NOMO-1 treated with dmso at 0.1 percent for 144 hours (cell line): ENCODE data around the gene TLL1.

ENCODE experiments used
- DNase-seq: peaks from one replicate; lab custom pipeline; 2025; ENCODE audit not compliant: unreplicated experiment; lab: John Stamatoyannopoulos, UW

Gene TLL1

DNA sequence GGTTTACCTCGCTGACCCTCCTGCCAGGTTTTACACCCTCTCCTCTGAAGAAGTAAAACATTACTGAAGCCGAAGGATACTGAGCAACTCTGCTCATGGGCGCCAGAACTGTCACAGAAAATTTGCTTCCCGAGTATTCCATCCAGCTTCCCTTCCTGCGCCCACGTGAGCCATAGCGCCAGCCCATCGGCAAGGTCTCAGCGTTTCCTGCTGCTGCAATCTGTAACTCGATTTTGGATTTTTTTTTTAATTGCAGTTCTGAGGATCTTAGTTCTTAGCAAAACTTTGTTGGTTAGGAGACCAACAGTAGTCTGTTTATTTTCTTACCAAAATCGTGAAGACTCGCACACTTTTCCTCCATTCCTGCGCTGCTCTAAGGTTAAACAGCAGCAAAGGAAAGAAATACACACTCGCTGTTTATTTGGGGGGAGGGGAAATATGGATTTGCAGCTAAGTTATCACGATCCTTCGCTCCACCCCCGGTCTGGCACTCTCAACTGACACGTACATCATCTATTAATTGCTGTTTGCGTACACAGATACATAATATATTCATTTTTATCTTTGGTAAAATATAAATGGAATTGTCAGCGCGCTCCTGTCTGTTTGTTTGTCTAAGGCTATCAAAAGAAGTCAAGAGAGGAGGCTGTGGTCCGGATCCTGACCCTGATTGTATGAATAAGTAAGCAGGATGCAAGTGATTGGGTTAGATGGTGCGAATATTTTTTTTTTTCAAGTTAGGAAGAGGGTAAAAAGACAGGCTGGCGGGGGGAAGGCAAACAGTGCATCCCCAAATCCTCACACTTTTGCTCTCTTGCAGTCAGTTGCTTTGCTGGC is at the start of gene TLL1:
Gene TLL1 (plus strand): TSS at position 777 of the 837 bp plus-strand sequence. CDS start 668 bp downstream, outside the sequence.
- DNase-seq: no peak

DNA sequence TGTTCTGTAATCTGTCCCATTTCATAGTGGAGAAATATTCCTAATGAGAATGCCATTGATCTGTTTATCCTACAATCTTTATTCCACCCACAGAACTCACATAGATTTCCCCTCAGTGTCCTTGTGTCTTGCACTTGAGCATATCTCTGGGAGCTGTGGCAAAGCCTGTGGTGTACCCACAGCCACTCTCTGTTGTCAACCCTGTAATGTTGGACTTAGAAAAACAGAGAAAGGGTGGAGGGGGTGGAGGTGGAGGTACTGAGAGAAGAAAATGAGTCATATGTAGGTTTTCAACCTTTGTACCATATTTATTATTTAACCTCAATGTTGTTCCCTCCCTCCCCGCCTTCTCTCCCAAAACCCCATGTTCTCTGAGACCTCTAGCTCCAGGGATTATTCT is 46.9 kb upstream of the TLL1 start:
- no peak for DNase-seq

DNA sequence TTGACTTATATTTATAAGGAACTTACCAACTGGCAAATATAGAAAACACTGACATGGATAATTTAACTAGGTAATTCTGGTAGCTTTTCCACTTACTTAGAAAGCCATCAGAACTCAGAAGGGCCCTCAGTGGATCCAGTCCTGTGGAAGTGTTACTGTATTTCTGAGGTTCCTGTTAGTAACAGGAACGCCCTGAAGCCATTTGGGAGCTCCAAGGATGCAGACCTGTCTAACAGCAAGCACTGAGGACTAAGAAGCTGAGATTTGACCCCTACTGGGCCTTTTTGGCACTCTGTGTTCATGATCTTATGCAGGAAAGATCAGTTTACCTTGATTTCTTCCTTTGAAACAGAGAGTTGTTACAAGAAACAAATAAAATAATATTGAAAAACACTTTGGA is 46.0 kb upstream of the TLL1 start:
- DNase-seq: no peak

DNA sequence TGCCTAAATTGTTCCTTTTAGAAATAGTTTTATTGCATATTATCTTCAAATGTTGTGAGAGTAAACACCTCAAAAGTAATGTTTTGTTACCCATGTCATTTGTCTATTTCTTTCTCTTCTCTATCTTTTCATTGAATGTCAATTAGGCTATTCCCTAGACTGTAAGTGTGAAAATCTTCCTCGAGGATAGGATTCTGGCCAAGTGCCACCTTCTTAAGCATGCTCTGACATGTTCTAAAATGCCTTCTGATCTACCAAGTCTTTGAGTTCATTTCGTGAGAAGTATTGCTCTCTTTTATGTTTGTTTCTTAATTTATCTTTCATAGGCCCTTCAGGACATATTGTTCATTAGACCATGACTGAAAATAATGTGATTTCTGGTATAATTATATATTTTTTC is 44.1 kb upstream of the TLL1 start:
- DNase-seq: no peak

DNA sequence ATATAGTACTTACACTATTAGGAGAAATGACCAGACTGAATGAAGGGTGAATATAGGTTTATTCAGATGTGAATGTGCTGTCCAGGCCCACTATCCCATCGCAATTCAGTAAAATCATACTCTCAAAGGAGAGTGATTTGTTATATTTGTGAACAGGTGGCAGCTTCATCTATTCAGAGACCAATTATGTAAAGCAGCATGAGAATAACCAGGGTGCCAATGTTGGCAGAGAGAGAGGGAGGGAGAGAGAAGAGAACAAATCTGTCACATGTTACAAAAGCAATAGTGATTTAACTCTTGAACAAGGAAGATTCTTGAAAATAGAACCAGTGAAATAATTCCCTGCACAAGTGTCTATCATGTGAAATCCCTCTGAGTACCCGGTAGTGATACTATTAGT is 38.9 kb upstream of the TLL1 start:
- no peak for DNase-seq

DNA sequence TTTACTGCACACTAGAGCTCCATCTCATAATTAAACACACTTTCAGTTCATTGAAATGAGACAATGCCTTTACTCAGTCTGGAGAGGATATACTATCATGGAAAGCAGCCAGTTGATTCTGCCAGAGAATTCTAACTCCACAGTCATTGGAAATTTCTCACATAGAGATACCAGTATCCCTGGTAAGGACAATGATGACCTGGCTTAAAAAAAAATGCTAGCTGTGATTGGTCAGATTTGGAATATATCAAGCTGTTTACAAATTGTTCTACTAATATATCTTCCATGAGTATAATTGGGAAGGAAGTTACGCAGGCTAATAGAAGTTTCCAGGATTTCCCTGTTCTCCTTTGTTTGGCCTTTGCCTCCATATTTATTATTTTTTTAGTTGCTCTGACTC is 34.5 kb upstream of the TLL1 start:
- no peak for DNase-seq

DNA sequence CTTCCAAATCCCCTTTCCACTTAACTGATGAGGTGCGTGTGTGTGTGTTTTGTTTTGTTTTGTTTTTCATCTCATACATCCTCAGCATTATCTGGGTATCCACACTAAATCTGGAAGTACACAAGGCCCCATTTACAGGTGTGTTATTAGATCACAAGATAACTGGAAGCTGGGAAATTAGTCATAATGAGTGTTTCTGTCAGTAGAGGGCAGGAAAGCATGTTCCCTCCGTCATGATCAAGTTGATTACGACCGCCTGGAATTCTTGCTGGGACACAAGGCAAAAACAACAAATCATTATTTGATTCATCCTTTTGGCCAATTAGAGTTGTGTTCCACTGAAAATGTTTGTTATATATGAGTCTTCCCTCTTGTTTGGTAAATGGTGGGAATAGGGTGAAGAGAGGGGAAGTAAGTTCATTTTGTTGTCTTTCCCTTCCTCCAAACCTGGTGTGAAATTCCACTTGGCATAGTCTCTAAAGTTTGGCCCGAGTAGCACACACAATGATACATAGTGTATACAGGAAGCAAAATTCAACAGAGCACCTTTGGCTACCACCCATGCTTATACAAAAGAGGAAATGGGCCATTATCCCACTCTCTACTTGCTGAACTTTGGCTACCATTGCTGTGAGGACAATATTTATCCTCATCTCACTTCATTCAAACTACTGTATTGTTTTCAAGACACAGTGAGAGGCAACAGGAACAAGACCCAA is 33.3 kb upstream of the TLL1 start:
- no peak for DNase-seq

DNA sequence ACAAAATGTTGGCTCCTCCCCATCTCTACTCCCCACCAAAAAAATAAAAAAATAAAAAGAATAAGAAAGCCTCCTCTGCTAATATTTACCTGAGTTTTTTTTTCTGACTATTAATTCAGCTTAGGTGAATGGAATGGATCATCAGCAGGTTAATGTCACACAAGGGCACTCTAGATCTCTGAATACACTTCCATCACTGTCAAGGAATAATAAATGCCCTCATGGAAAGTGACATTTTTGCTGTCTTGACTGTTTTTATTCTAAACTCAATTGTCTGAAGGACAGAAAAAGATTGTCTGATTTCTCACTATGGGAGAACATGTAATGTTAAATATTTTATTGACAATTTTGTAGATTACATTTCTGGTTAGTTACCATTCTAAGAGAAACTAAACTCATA is 30.4 kb upstream of the TLL1 start:
- no peak for DNase-seq

DNA sequence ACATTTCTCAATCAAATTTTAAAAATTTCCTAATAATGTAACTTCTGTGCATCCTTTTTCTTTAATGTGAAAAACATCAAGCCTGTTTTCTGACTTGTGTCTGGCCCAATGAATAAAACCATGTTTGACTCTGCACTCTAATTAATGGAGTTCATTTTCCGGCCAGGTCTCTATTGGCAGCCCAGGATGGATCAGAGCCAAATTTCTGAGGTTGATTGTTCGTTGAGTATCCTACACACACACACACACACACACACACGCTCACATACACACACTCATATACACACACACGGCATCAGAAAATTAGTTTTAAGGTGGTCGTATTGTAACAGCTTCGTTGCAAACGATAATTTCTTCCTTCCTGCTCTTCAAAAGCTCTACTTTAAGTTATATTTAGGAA is 28.9 kb upstream of the TLL1 start:
- DNase-seq: no peak

DNA sequence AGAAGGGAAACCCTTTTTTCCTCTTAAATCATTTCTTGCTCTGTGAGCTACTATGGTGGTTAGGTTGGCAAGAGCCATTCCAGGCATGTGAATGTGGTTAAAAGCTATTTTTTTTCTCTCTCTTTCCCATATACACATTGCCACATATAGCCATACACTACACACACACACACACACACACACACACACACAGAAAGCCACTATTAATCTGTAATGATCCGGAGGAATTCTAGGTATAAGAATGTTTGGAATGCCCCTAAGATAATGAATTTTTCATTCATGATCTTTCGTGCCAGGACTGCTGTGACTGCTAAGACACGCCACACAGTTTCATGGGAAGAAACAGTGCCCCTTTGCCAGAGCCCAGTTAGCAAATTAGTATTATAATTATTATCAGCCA is 21.8 kb upstream of the TLL1 start:
- DNase-seq: no peak

DNA sequence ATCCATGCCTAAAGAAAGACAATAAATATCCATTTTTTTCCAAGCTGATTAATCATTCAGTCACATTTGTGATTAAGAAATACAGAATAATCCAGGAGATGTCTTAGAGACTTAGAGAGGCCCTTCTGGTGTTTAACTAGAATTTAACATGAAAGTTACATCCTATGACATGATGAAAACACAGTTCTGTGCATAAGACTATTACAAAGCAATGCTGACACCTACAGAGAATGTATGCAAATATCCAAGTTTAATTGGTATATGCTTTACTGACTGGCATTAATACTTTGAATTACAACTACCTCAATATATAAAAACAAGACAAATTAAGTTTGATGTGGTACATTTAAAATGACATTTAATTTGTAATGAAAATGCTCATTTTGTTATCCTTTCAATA is 17.8 kb upstream of the TLL1 start:
- no peak for DNase-seq

DNA sequence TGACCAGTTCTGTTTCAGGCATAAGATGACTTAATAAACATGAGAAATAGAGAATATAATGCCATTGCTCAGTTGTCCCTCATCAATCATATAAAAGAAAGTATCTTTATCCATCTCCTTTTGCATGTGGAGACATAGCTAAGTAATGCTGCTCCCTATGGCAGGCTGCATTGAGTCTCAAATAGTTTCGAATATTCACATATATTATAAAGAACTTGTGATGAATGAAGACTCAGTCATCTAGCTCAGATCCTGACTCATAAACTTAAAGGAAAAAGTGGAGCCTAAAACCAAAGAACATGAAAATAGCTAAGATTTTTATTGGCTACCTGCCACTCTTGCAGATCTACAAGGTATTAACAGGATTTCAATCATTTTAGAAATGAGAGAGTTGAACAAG is 11.7 kb upstream of the TLL1 start:
- DNase-seq: no peak

DNA sequence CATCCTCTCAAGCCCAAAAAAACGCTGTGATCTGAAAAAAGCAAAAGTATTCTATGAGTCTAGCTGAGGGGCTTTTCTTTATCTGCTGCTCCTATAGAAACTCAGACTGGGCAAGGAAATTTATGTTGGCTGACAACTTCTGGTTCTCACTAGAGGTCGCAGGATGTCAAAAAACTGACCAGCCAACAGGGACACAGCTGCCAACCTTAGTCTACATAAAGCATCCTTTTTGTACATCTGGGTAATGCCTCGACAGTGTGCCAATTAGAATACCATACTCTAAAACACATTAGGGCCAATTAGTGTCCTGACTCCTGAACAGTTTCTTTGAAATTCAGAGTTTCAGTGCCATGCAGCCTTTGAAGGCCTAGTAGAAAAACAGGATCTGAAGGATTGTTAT is 8.8 kb upstream of the TLL1 start:
- no peak for DNase-seq

DNA sequence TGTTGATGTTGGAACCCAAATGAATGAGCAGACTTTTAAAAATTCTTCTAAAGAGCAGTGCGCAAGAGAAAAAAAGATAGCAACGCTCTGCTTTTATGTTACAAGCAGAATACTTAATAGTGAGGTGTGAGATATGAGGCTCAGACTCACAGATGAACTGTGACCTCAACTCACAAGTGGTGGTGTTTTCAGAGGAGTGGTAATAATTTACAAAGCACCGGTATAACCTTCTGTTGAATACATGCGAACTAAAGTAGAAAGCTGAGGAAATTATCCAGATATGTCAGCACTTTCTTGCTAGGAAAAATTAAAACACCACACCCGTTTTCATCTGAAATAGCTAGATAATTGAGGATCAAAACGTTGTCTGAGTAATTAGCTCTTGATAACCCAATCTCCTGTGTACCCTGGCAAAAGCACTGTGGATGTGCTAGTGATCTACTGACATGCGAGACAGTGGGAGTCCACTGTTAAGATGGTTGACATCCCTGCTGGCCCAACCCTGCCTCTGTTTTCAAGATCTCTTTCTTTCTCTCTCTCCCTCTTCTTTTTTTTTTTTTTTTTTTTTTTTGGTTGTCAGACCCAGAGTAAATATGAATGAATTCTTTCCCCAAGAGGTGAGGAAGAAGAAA is 6.9 kb upstream of the TLL1 start:
- DNase-seq: no peak

DNA sequence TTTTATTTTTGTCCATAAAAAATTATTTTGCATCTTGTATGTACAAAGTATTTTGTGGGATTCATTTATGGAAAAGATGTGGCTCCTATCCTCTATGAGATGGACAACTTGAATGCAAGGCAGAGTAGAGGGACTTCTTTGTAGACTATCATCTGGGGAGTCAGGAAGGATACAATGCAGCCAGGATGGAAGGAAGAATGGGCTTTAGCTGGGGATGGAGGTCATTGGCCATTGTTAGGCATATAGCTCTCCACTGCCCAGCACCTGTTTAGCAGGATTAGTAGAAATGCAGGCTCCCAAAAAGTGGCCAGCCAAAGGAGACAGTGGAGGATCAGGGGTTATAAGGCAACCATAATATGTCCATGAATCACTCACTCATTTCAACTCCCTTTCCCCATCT is 5.1 kb upstream of the TLL1 start:
- DNase-seq: no peak

DNA sequence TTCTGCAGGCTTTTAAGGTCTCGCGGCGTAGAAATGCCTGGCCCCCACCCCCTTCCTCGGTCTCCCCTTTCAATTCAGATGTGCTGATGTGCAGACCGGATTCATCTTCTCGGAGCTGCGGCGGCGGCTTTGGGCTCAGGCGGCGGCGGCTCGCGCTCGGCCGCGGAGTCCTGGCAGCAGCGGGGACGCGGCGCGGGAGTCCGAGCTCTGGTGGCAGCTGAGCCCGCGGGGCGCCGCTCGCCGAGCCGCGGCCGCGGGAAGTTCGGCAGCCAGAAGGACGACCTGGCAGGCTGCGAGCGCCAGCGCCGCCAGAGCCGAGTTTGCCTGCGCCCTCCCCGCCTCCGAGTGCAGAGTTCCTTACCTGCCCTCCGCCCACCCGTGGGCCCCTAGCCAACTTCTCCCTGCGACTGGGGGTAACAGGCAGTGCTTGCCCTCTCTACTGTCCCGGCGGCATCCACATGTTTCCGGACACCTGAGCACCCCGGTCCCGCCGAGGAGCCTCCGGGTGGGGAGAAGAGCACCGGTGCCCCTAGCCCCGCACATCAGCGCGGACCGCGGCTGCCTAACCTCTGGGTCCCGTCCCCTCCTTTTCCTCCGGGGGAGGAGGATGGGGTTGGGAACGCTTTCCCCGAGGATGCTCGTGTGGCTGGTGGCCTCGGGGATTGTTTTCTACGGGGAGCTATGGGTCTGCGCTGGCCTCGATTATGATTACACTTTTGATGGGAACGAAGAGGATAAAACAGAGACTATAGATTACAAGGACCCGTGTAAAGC is 448 bp downstream of the TLL1 start:
- no peak for DNase-seq

DNA sequence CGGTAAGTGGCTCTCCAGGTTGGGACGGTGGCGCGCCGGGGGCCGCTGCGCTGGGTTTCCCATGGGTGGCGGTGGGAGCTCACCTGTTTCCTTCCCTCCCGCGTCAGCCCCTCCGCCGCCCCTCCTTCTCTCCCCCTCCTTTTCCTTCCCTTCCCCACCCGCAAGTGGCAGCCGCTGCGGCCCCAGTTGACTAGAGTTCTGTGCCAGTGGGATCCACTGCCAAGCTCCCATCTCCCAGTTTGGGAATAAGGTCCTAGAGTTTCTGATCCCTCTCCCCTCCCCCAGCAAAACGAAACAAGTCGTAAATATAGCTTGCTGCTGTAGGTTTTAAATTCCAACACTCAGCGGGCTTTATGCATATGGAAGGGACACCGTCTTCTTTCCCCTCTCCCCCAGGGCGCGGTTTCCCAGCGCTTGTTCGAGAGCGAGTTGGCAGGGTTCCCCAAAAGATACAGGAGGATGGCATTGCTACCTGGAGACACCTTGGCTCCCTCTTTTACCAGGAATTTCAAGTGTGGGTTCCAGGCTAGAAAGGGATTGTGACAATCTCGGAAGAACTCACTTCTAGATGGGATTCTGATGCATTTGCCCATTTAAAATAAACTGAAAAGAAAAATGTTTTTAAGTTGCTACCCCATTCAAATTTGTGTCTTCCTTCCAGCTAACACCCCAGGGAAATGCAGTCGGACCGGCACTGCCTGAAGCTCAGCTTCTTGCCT is 1.2 kb downstream of the TLL1 start:
- DNase-seq: no peak

DNA sequence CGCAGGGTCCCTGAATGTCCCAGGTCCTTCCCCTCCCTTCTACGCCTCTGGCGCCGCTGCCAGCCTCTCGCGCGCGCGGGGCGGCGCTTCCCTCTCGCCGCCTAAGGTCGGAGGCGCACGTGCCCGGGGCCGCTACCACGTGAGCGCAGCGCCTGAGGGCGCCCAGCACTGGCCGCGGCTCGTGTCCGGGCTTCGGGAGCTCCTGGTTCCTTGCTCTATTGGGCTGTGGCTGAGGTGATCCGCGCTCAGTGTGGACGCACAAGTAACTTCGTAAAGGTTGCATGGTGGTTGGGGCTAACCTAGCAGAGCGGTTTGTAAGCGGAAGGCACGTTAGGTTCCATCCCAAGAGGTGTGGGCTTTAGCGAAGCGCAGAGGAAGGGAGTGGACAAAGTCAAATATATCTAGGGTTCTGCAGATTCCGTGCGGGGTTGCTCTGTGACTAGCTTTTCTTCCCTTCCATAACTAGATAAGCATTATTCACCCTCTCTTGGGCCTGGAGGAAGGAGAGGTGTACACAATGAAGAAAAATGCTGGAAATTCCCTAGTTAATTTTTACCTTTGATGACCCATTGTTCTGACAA is 1.8 kb downstream of the TLL1 start:
- no peak for DNase-seq

DNA sequence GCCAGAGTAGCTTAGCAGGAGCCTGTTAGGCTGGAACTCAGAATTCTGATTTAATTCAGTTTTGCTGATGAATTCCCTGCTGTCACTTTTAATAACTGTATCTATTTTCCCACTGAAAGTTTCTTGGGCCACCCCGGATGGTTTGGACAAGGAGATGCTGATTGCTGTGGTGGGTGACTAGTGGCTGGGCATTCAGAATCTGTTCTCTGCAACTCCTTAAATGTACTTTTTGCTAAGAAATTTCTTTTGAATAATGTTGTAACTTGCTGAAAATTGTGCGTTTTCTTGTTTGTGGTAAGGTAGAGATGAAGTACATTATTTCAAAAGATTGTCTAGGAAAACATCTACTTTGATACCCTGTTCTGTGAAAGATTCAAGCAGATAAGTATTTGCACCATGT is 2.4 kb downstream of the TLL1 start:
- DNase-seq: no peak

DNA sequence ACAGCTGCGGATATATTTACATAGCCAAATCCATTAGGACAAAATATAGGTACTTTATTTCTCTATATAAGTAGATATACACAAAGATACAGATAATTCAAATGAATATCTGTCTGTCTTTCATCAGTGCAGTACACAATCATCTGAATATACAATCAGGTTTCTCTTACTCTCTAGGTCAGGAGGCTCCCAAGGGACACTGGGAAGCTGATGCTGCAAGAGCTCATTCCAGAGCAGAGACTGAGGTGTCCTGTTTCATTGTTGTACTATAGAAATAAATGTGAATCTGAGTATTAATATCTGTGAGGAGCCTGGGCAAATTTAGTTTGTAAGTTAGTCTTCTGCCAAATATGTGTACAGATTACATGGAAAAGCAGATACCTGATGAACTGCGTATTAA is 4.2 kb downstream of the TLL1 start:
- no peak for DNase-seq
